ENCODE data around the gene SFXN5.

Gene SFXN5

DNA sequence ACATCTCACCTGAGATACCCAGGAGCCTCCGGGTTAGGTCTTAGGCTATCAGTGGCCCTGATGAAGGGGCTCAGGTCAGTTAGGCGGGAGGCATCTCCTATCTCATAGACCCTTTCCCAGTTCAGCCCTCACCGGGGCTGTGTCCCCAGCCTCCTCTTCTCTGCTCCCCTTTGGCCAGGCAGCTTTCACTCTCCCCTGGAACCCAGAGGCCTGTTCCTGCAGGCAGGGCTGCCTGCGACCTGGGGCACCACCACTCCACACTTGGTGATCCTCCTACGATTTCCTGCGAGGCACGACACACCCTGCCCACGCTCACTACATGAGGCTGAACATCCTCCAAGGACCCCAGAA lies 51.2 kb downstream of the SFXN5 start:
- Histone ChIP-seq H3K4me3 (ENCODE audit: low read length) (no peak overlapping the region), H3K4me1 (ENCODE audit: insufficient read depth, low read length) (no peaks in the 10 kb centered on the region), H3K9me3 (ENCODE audit: insufficient read depth, low read depth, low read length) (no peaks in the 10 kb centered on the region), H3K36me3 (ENCODE audit: insufficient read depth, low read depth, low read length) (0 out of 2 replicates have a peak, but pooled peaks cover 7% of the 10 kb centered on the region), H3K27ac (ENCODE audit: low read length) (no peak overlapping the region), H3K27me3 (ENCODE audit: insufficient read depth, low read length) (no peaks in the 10 kb centered on the region), H3K9ac (ENCODE audit: low read depth, low read length) (no peak overlapping the region)

DNA sequence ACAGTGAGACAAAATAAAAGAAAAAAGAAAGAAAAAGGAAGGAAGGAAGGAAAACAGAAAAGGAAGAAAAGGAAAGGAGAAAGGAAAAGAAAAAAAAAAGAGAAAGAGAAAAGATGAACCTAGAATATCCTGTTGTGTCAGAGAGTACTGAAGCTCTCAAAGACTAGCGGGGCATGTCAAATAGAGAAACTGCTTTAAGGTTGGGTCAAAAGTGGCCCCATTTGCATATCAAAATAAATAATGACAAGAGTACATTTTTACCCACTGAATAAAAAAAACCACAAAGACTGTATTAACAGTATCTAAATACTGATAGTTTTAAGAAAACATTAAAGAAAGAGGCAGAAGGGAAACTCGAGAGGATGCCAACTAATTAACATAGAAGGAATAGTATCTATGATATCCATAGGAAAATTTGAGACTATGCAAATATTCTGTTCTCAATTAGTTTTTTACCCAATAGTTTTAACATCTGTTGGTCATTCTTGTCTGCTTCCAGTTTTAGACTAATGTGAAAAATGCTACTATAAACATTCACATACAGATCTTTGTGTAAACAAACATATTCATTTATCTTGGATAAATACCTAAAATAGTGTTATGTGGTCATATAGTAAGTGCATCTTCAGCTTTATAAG lies 53.2 kb downstream of the SFXN5 start:
- Histone ChIP-seq H3K4me1 (ENCODE audit: insufficient read depth, low read length) (no peaks in the 10 kb centered on the region), H3K36me3 (ENCODE audit: insufficient read depth, low read depth, low read length) (0 out of 2 replicates have a peak, but pooled peaks cover 7% of the 10 kb centered on the region), H3K9ac (ENCODE audit: low read depth, low read length) (no peak overlapping the region)

DNA sequence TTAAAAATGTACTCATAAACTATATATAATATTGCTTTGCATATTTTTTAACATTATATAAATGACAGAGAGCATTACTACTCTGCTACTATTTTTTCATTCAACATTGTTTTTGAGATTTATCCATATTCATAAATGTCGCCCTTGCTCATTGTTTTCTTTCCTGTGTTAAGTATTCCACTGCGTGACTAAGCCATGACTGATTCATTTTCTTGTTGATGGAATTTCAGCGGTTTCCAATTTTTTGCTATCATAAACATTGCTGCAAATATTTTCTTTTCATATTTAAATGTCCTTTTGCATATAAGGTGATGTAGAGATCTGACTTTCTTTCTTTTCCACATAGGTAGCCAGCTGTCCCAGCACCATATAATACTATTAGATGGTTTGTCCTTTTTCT lies 57.6 kb downstream of the SFXN5 start:
- no peaks in the 10 kb centered on the region for H3K4me1 ChIP-seq (ENCODE audit: insufficient read depth, low read length)
- no peaks in the 10 kb centered on the region for H3K9me3 ChIP-seq (ENCODE audit: insufficient read depth, low read depth, low read length)
- H3K36me3 ChIP-seq (ENCODE audit: insufficient read depth, low read depth, low read length), result no peaks in the 10 kb centered on the region; the same call in 1 of the 2 replicates
- H3K27ac ChIP-seq (ENCODE audit: low read length), result no peak overlapping the region
- H3K4me3 ChIP-seq (ENCODE audit: low read length), result no peak overlapping the region
- no peaks in the 10 kb centered on the region for H3K27me3 ChIP-seq (ENCODE audit: insufficient read depth, low read length)
- H3K9ac ChIP-seq (ENCODE audit: low read depth, low read length), result no peak overlapping the region

More for the DNA sequence above, 53.2 kb downstream of the SFXN5 start:
- Histone ChIP-seq H3K27me3 (ENCODE audit: insufficient read depth, low read length) (no peaks in the 10 kb centered on the region), H3K4me3 (ENCODE audit: low read length) (no peak overlapping the region), H3K27ac (ENCODE audit: low read length) (no peak overlapping the region), H3K9me3 (ENCODE audit: insufficient read depth, low read depth, low read length) (no peaks in the 10 kb centered on the region)

DNA sequence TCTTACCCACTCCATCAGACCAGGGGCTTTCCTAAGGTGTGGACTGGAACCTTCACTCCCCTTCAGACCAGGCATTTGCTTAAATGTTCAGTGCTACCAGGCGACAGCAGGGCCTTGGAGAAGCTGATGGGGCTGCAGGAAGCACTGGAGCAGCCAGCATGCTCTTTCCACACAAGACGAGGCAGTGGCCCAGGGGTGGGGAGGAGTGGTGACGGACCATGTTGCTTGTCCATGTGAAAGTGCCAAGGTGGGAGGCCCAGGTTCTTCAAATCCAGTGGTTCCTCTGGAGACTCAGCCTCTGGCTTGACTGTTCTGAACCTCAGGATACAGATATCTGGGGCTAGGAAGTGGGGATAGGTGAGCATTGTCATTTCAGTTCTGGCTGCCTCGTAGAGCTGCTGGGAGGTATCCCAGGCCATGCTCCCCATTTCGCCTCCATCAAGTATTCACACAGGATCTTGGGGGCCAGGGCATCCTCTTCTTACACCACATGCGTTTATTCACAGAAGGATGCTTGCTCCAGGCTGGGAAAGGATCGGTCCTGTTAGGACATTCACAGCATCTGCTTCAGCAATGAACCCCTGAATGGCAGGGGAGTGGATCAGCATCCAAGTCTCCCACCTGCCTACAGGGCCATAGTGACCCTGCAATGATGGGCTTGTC lies 62.2 kb downstream of the SFXN5 start:
- Histone ChIP-seq H3K36me3 (ENCODE audit: insufficient read depth, low read depth, low read length) (no peaks in the 10 kb centered on the region; the same call in 1 of the 2 replicates), H3K9me3 (ENCODE audit: insufficient read depth, low read depth, low read length) (no peaks in the 10 kb centered on the region), H3K27me3 (ENCODE audit: insufficient read depth, low read length) (no peaks in the 10 kb centered on the region), H3K4me3 (ENCODE audit: low read length) (no peak overlapping the region), H3K27ac (ENCODE audit: low read length) (no peak overlapping the region), H3K4me1 (ENCODE audit: insufficient read depth, low read length) (no peaks in the 10 kb centered on the region), H3K9ac (ENCODE audit: low read depth, low read length) (no peak overlapping the region)

DNA sequence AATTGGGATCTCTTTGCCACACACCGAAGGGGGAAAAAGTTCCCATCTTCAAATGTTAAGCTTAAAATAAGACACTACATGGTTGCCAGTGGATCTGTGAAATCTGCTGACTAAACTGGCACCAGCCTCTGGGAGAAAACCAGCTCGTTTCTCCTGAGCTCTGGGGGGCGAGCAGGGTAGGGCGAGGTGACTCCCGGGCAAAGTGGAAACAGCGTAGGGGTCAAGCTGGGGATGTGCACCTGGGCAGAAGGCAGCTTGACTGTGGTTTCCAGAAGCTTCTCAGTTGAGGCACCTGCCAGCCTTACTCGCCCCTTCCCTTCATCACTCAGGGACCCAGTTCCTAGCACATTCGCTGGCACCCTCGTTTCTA lies 62.8 kb downstream of the SFXN5 start:
- H3K4me1 ChIP-seq (ENCODE audit: insufficient read depth, low read length), result no peaks in the 10 kb centered on the region
- H3K27ac ChIP-seq (ENCODE audit: low read length), result no peak overlapping the region

DNA sequence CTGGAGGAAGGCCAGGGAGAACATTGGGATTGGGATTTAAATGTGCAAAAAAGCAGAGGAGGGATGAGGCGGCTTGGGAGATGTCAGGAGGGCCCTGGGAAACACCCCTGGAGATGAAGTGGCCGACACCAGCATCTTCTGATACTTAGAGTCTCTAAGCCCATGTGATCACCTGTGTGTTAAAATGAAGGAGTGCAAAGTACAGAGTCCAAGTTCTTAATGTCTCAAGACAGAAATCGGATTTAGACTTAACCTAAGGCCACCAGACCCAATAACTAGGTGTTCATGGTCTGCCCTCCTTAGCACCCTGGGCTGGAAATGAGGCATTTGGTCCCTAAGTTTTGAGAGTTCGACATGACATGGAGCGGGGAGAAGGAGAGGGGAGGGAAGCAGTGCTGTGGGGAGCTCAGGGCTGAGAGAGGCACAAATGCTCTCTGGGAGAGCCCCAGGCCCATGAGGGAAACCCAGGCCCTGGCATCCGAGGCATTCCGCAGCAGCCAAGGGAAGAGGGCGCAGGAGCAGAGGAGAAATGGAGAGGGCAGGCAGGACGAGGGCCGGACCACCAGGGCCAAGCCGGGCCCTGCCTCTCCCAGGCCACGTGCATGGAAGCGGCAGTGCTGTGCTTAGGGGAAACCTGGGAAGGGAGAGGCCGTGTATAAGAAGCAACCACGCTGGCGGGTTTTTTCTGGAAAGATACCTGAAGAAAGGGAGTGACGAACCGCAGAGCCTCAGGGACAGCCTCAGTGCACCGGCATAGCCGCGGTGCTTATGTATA lies 63.3 kb downstream of the SFXN5 start:
- no peaks in the 10 kb centered on the region; the same call in 1 of the 2 replicates for H3K36me3 ChIP-seq (ENCODE audit: insufficient read depth, low read depth, low read length)
- no peaks in the 10 kb centered on the region for H3K4me1 ChIP-seq (ENCODE audit: insufficient read depth, low read length)
- H3K27ac ChIP-seq (ENCODE audit: low read length), result no peak overlapping the region
- no peaks in the 10 kb centered on the region for H3K27me3 ChIP-seq (ENCODE audit: insufficient read depth, low read length)
- no peak overlapping the region for H3K9ac ChIP-seq (ENCODE audit: low read depth, low read length)
- H3K4me3 ChIP-seq (ENCODE audit: low read length), result no peak overlapping the region
- H3K9me3 ChIP-seq (ENCODE audit: insufficient read depth, low read depth, low read length), result no peaks in the 10 kb centered on the region

More for the DNA sequence above, 62.8 kb downstream of the SFXN5 start:
- no peak overlapping the region for H3K9ac ChIP-seq (ENCODE audit: low read depth, low read length)
- H3K9me3 ChIP-seq (ENCODE audit: insufficient read depth, low read depth, low read length), result no peaks in the 10 kb centered on the region
- no peaks in the 10 kb centered on the region; the same call in 1 of the 2 replicates for H3K36me3 ChIP-seq (ENCODE audit: insufficient read depth, low read depth, low read length)
- H3K27me3 ChIP-seq (ENCODE audit: insufficient read depth, low read length), result no peaks in the 10 kb centered on the region
- no peak overlapping the region for H3K4me3 ChIP-seq (ENCODE audit: low read length)

DNA sequence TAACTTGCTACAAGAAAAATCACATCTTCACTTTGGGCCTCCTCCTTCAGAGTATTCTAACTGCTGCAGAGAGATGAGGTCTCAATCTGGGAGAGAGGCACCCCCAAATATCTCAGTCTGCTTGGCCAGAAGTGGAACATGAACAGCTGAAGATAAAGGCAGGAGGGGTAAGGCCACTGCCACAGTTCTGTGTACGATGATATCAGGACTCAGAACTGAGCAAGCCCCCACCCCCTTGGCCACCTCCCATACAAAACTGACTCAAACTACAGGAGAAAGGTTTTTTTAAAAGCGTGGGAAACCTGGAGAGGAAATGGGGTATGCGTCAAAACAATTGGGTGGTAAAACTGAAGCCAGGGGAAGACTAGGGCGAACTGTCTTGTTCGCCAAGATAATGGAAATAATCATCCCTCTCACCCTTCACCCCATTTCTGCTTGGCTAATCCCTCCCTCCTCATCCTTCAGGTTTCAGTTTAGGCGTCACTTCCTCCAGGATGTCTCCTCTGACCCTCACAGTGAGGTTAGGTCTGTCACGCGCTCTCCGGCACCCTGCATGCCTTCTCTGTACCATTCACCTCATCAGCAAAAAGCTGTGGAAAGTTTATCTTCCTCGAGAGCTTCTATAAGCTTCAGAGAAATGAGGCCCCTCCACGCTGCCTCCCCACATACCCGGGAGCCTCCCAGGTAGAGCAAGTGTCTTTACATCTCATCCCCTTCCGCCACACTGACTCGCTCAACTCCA lies 64.4 kb downstream of the SFXN5 start:
- Histone ChIP-seq H3K36me3 (ENCODE audit: insufficient read depth, low read depth, low read length) (no peaks in the 10 kb centered on the region; the same call in 1 of the 2 replicates), H3K9ac (ENCODE audit: low read depth, low read length) (no peak overlapping the region), H3K9me3 (ENCODE audit: insufficient read depth, low read depth, low read length) (no peaks in the 10 kb centered on the region), H3K4me3 (ENCODE audit: low read length) (no peak overlapping the region), H3K27me3 (ENCODE audit: insufficient read depth, low read length) (no peaks in the 10 kb centered on the region), H3K27ac (ENCODE audit: low read length) (no peak overlapping the region), H3K4me1 (ENCODE audit: insufficient read depth, low read length) (no peaks in the 10 kb centered on the region)

DNA sequence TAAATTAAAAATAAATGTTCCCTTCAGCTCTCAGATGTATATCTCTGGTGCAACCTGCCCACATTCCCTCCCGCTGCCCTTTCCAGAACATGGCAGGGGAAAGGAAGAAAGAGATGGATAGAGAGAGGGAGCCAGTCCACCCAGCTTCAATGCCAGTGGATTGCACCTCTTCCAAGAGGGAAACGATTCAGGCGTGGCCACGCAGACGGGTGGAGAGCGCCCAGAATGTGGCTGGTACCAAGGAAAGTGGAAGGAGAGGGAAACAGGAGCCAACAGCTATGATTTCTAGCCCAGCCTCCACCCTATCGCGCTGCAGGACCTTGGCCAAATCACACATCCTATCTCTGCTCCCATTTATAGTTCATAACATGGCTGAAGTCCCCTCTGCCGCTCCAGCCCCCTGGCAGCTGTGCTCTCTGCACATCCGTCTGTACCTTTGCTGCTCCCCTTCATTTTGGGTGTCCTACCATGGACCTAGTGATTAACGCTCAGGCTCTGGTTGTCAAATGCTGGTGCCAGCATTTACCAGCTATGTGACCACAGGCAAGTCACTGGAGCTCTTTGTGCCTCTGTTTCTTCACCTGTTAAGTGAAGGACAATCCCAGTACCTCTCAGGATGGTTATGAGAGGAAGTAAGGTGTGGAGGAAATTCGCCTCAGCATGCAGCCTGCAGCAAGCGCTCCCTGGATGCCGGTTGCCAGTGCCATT lies 66.5 kb downstream of the SFXN5 start:
- Histone ChIP-seq H3K4me1 (ENCODE audit: insufficient read depth, low read length) (0 out of 2 replicates have a peak, but pooled peaks cover 4% of the 10 kb centered on the region), H3K9me3 (ENCODE audit: insufficient read depth, low read depth, low read length) (no peaks in the 10 kb centered on the region), H3K27ac (ENCODE audit: low read length) (no peak overlapping the region), H3K9ac (ENCODE audit: low read depth, low read length) (no peak overlapping the region), H3K27me3 (ENCODE audit: insufficient read depth, low read length) (no peaks in the 10 kb centered on the region), H3K36me3 (ENCODE audit: insufficient read depth, low read depth, low read length) (no peaks in the 10 kb centered on the region; the same call in 1 of the 2 replicates), H3K4me3 (ENCODE audit: low read length) (no peak overlapping the region)

DNA sequence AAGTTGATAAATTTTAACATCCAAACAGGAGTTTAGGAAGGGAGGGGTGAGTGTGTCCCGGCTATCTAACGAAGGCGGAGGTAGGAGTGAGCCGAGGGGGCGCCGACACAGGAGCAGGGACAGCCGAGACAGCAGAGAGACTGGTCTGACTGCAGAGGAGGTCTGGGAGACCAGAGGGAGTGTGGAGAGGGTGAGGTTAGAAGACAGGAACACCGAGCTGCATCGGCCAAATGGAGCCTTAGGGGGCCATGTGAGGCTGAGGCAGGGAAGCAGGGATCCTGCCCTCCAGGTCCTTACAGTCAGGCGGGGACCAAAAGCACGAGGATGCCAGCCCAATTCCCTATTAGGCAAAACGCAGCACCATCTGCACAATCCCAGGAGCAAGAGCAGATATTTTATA lies 67.0 kb downstream of the SFXN5 start:
- Histone ChIP-seq H3K36me3 (ENCODE audit: insufficient read depth, low read depth, low read length) (no peaks in the 10 kb centered on the region; the same call in 1 of the 2 replicates), H3K4me3 (ENCODE audit: low read length) (no peak overlapping the region), H3K4me1 (ENCODE audit: insufficient read depth, low read length) (0 out of 2 replicates have a peak, but pooled peaks cover 4% of the 10 kb centered on the region), H3K9ac (ENCODE audit: low read depth, low read length) (no peak overlapping the region), H3K9me3 (ENCODE audit: insufficient read depth, low read depth, low read length) (no peaks in the 10 kb centered on the region), H3K27me3 (ENCODE audit: insufficient read depth, low read length) (no peaks in the 10 kb centered on the region), H3K27ac (ENCODE audit: low read length) (no peak overlapping the region)

DNA sequence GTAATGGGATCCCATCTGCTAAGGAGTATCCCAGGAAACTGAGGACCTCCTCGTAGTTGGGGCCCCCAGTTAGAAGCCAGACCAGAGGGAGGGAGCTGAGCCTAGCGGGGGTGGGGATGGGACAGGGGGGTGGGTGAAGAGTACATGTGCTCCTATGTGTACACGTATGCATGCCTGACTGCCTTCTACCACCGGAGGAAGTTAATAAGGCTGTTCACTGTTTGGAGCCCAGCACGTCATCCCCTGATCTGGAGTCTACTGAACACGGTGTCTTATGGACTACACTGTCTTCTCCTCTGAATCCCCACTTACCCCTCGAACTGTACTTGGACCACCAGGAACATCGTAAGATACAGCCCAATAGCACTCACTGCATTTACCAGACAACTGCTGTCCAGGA lies 68.5 kb downstream of the SFXN5 start:
- Histone ChIP-seq H3K36me3 (ENCODE audit: insufficient read depth, low read depth, low read length) (no peaks in the 10 kb centered on the region), H3K4me1 (ENCODE audit: insufficient read depth, low read length) (0 out of 2 replicates have a peak, but pooled peaks cover 4% of the 10 kb centered on the region), H3K9ac (ENCODE audit: low read depth, low read length) (no peak overlapping the region), H3K4me3 (ENCODE audit: low read length) (no peak overlapping the region), H3K27ac (ENCODE audit: low read length) (no peak overlapping the region), H3K27me3 (ENCODE audit: insufficient read depth, low read length) (no peaks in the 10 kb centered on the region), H3K9me3 (ENCODE audit: insufficient read depth, low read depth, low read length) (no peaks in the 10 kb centered on the region)

All from iPS-20b (cell line).